ENCODE data around the gene RNF208.

RNF208 gene

GRCh38 chr9:137194388-137194787, 27.7 kb downstream of the RNF208 start:
- H3K4me1 ChIP-seq (ENCODE audit: control insufficient read depth, insufficient read depth, low read length, poor library complexity, severe bottlenecking), result peaks cover 19% of the 10 kb centered on the region
- WGBS, 2 experiments (ENCODE audit: insufficient coverage in 2 of 2), result 85 to 87% methylated on average over 13 to 16 of the region's 16 CpGs
- H3K27ac ChIP-seq (ENCODE audit: low read depth, low read length, severe bottlenecking), result no peak overlapping the region

GRCh38 chr9:137193771-137194170, 28.3 kb downstream of the RNF208 start:
- H3K4me3 ChIP-seq (ENCODE audit: extremely low read depth, insufficient read depth, low read length, poor library complexity, severe bottlenecking), result no peak overlapping the region
- 97 to 98% methylated on average over 8 to 9 of the region's 14 CpGs for WGBS, 2 experiments (ENCODE audit: insufficient coverage in 2 of 2)

More at GRCh38 chr9:137194388-137194787, 27.7 kb downstream of the RNF208 start:
- Histone ChIP-seq H3K9me3 (ENCODE audit: control insufficient read depth, low read length) (no peaks in the 10 kb centered on the region), H3K36me3 (ENCODE audit: control insufficient read depth, insufficient read depth, low read length) (peaks cover 20% of the 10 kb centered on the region), H3K4me3 (ENCODE audit: extremely low read depth, insufficient read depth, low read length, poor library complexity, severe bottlenecking) (no peak overlapping the region)

GRCh38 chr9:137192859-137193258, 29.2 kb downstream of the RNF208 start:
- no peak overlapping the region for H3K4me3 ChIP-seq (ENCODE audit: extremely low read depth, insufficient read depth, low read length, poor library complexity, severe bottlenecking)
- no peak overlapping the region for H3K27ac ChIP-seq (ENCODE audit: low read depth, low read length, severe bottlenecking)
- H3K9me3 ChIP-seq (ENCODE audit: control insufficient read depth, low read length), result no peaks in the 10 kb centered on the region
- peaks cover 20% of the 10 kb centered on the region for H3K36me3 ChIP-seq (ENCODE audit: control insufficient read depth, insufficient read depth, low read length)
- WGBS, 2 experiments (ENCODE audit: insufficient coverage in 2 of 2), result 90 to 92% methylated on average over 2 of the region's 2 CpGs
- H3K4me1 ChIP-seq (ENCODE audit: control insufficient read depth, insufficient read depth, low read length, poor library complexity, severe bottlenecking), result peaks cover 12% of the 10 kb centered on the region

More at GRCh38 chr9:137193771-137194170, 28.3 kb downstream of the RNF208 start:
- H3K36me3 ChIP-seq (ENCODE audit: control insufficient read depth, insufficient read depth, low read length), result peaks cover 20% of the 10 kb centered on the region
- H3K9me3 ChIP-seq (ENCODE audit: control insufficient read depth, low read length), result no peaks in the 10 kb centered on the region
- peaks cover 14% of the 10 kb centered on the region for H3K4me1 ChIP-seq (ENCODE audit: control insufficient read depth, insufficient read depth, low read length, poor library complexity, severe bottlenecking)
- no peak overlapping the region for H3K27ac ChIP-seq (ENCODE audit: low read depth, low read length, severe bottlenecking)

- Histone ChIP-seq H3K36me3 (ENCODE audit: control insufficient read depth, insufficient read depth, low read length) (peaks cover 20% of the 10 kb centered on the region), H3K4me3 (ENCODE audit: extremely low read depth, insufficient read depth, low read length, poor library complexity, severe bottlenecking) (no peak overlapping the region), H3K4me1 (ENCODE audit: control insufficient read depth, insufficient read depth, low read length, poor library complexity, severe bottlenecking) (peaks cover 16% of the 10 kb centered on the region), H3K9me3 (ENCODE audit: control insufficient read depth, low read length) (no peaks in the 10 kb centered on the region), H3K27ac (ENCODE audit: low read depth, low read length, severe bottlenecking) (no peak overlapping the region)
- WGBS, 2 experiments (ENCODE audit: insufficient coverage in 2 of 2), result 91 to 100% methylated on average over 4 to 9 of the region's 10 CpGs
Observed at GRCh38 chr9:137192448-137192780, 29.6 kb downstream of the RNF208 start.

- Histone ChIP-seq H3K27ac (ENCODE audit: low read depth, low read length, severe bottlenecking) (no peak overlapping the region), H3K4me1 (ENCODE audit: control insufficient read depth, insufficient read depth, low read length, poor library complexity, severe bottlenecking) (peaks cover 21% of the 10 kb centered on the region), H3K36me3 (ENCODE audit: control insufficient read depth, insufficient read depth, low read length) (peaks cover 26% of the 10 kb centered on the region), H3K4me3 (ENCODE audit: extremely low read depth, insufficient read depth, low read length, poor library complexity, severe bottlenecking) (no peak overlapping the region), H3K9me3 (ENCODE audit: control insufficient read depth, low read length) (no peaks in the 10 kb centered on the region)
- 94 to 95% methylated on average over 10 to 17 of the region's 22 CpGs for WGBS, 2 experiments (ENCODE audit: insufficient coverage in 2 of 2)
Observed at GRCh38 chr9:137191691-137192447, 30.2 kb downstream of the RNF208 start.

GRCh38 chr9:137191245-137191644, 30.8 kb downstream of the RNF208 start:
- Histone ChIP-seq H3K4me1 (ENCODE audit: control insufficient read depth, insufficient read depth, low read length, poor library complexity, severe bottlenecking) (peaks cover 21% of the 10 kb centered on the region), H3K27ac (ENCODE audit: low read depth, low read length, severe bottlenecking) (no peak overlapping the region), H3K4me3 (ENCODE audit: extremely low read depth, insufficient read depth, low read length, poor library complexity, severe bottlenecking) (no peak overlapping the region), H3K9me3 (ENCODE audit: control insufficient read depth, low read length) (no peaks in the 10 kb centered on the region), H3K36me3 (ENCODE audit: control insufficient read depth, insufficient read depth, low read length) (peaks cover 31% of the 10 kb centered on the region)
- 100% methylated on average over 1 to 3 of the region's 3 CpGs for WGBS, 2 experiments (ENCODE audit: insufficient coverage in 2 of 2)

GRCh38 chr9:137190315-137190856, 31.7 kb downstream of the RNF208 start:
- Histone ChIP-seq H3K4me3 (ENCODE audit: extremely low read depth, insufficient read depth, low read length, poor library complexity, severe bottlenecking) (no peak overlapping the region), H3K36me3 (ENCODE audit: control insufficient read depth, insufficient read depth, low read length) (peaks cover 39% of the 10 kb centered on the region), H3K4me1 (ENCODE audit: control insufficient read depth, insufficient read depth, low read length, poor library complexity, severe bottlenecking) (peaks cover 21% of the 10 kb centered on the region), H3K9me3 (ENCODE audit: control insufficient read depth, low read length) (no peaks in the 10 kb centered on the region), H3K27ac (ENCODE audit: low read depth, low read length, severe bottlenecking) (no peak overlapping the region)
- 91 to 100% methylated on average over 2 to 7 of the region's 9 CpGs for WGBS, 2 experiments (ENCODE audit: insufficient coverage in 2 of 2)

- H3K27ac ChIP-seq (ENCODE audit: low read depth, low read length, severe bottlenecking), result peak overlapping the region; percentile 94
- peak overlapping the region; percentile 91 for H3K4me3 ChIP-seq (ENCODE audit: extremely low read depth, insufficient read depth, low read length, poor library complexity, severe bottlenecking)
Observed at GRCh38 chr9:137189297-137190295, 32.4 kb downstream of the RNF208 start.

GRCh38 chr9:137188490-137189296, 33.3 kb downstream of the RNF208 start, which contains the start of the genes ANAPC2 and SSNA1:
Gene ANAPC2 (minus strand): TSS chr9:137188560. CDS start chr9:137188532, 28 bp downstream.
Gene SSNA1 (plus strand): TSS chr9:137188676. CDS start chr9:137188727, 51 bp downstream.
- peak within 1 kb of the TSS; percentile 94 for H3K27ac ChIP-seq (ENCODE audit: low read depth, low read length, severe bottlenecking)
- 0 to 1% methylated on average over 77 to 94 of the region's 98 CpGs for WGBS, 2 experiments (ENCODE audit: insufficient coverage in 2 of 2)
- H3K4me1 ChIP-seq (ENCODE audit: control insufficient read depth, insufficient read depth, low read length, poor library complexity, severe bottlenecking), result peaks cover 21% of the 10 kb centered on the region
- H3K4me3 ChIP-seq (ENCODE audit: extremely low read depth, insufficient read depth, low read length, poor library complexity, severe bottlenecking), result peak within 1 kb of the TSS; percentile 91
- no peaks in the 10 kb centered on the region for H3K9me3 ChIP-seq (ENCODE audit: control insufficient read depth, low read length)
- H3K36me3 ChIP-seq (ENCODE audit: control insufficient read depth, insufficient read depth, low read length), result peaks cover 42% of the 10 kb centered on the region

More at GRCh38 chr9:137189297-137190295, 32.4 kb downstream of the RNF208 start:
- Histone ChIP-seq H3K36me3 (ENCODE audit: control insufficient read depth, insufficient read depth, low read length) (peaks cover 39% of the 10 kb centered on the region), H3K9me3 (ENCODE audit: control insufficient read depth, low read length) (no peaks in the 10 kb centered on the region), H3K4me1 (ENCODE audit: control insufficient read depth, insufficient read depth, low read length, poor library complexity, severe bottlenecking) (peaks cover 21% of the 10 kb centered on the region)
- 54 to 56% methylated on average over 18 to 21 of the region's 23 CpGs for WGBS, 2 experiments (ENCODE audit: insufficient coverage in 2 of 2)

GRCh38 chr9:137188086-137188489, 34.0 kb downstream of the RNF208 start:
- Histone ChIP-seq H3K27ac (ENCODE audit: low read depth, low read length, severe bottlenecking) (peak overlapping the region; percentile 94), H3K4me3 (ENCODE audit: extremely low read depth, insufficient read depth, low read length, poor library complexity, severe bottlenecking) (peak overlapping the region; percentile 91), H3K4me1 (ENCODE audit: control insufficient read depth, insufficient read depth, low read length, poor library complexity, severe bottlenecking) (peaks cover 21% of the 10 kb centered on the region), H3K36me3 (ENCODE audit: control insufficient read depth, insufficient read depth, low read length) (peaks cover 46% of the 10 kb centered on the region), H3K9me3 (ENCODE audit: control insufficient read depth, low read length) (no peaks in the 10 kb centered on the region)
- WGBS, 2 experiments (ENCODE audit: insufficient coverage in 2 of 2), result 0 to 1% methylated on average over 22 to 29 of the region's 31 CpGs
